ENCODE data around the gene RMC1.
"Not testable (repeated sequence)": the region's sequence is repeated elsewhere in the genome, so short reads cannot be mapped to it uniquely, and the experiment has no call there.

The RMC1 gene

DNA sequence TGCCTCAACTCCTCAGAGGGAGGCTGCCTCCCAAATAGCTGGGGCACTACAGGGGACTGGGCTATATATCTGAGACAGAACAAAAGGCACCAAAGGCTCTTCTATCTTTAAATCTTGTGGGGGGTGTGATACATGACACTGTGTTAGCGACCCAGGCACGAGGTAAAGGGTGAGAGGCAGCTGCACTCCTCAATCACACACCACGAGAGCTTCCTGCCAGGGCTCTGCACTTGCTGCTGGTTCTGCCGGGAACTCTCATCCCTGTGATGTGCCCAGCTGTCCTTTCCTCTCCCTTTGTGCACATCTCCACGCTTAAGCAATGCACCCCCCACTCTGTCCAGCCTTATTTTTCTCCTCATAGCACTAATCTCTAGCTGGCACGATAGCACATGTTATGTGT, 50.6 kb downstream of the RMC1 start:
- peaks cover 9% of the 10 kb centered on the region; the same call in 1 of the 2 replicates for H3K36me3 ChIP-seq (ENCODE audit: low read length)

GRCh38 chr18:23556145-23556780, 53.0 kb downstream of the RMC1 start:
- H3K4me3 ChIP-seq (ENCODE audit: insufficient read depth, low read length, poor library complexity, severe bottlenecking): no peak overlapping the region
- H3K36me3 ChIP-seq (ENCODE audit: low read length): peaks cover 14% of the 10 kb centered on the region; the same call in 1 of the 2 replicates
- H3K27me3 ChIP-seq (ENCODE audit: low read length): no peaks in the 10 kb centered on the region

More for the DNA sequence above, 50.6 kb downstream of the RMC1 start:
- Histone ChIP-seq H4K20me1 (ENCODE audit: low read depth, low read length) (no peaks in the 10 kb centered on the region), H3K79me2 (ENCODE audit: insufficient read depth, low read length) (no peaks in the 10 kb centered on the region), H2AFZ (ENCODE audit: low read depth, low read length, severe bottlenecking) (no peak overlapping the region), H3F3A (ENCODE audit: insufficient read depth) (no peaks in the 10 kb centered on the region), H3K4me3 (ENCODE audit: insufficient read depth, low read length, poor library complexity, severe bottlenecking) (no peak overlapping the region), H3K4me2 (ENCODE audit: low read depth, low read length, poor library complexity, severe bottlenecking) (no peak overlapping the region), H3K9ac (ENCODE audit: low read length) (no peak overlapping the region), H3K9me2 (replicated peaks; ENCODE audit: insufficient read depth, low read length) (no peaks in the 10 kb centered on the region), H3K9me3 (ENCODE audit: insufficient read depth, low read length) (no peaks in the 10 kb centered on the region), H3K27me3 (ENCODE audit: low read length) (no peaks in the 10 kb centered on the region), H3K27ac (ENCODE audit: low read depth, low read length) (no peak overlapping the region)
- TF ChIP-seq CTCF (IDR thresholded peaks at IDR 0.05; ENCODE audit: insufficient read depth, low read length, poor library complexity, severe bottlenecking) (no peak), EZH2phosphoT487 (conservative IDR thresholded peaks at IDR 0.05; ENCODE audit: low read length) (no peak)

GRCh38 chr18:23557511-23557910, 54.2 kb downstream of the RMC1 start:
- H3K36me3 ChIP-seq (ENCODE audit: low read length): peaks cover 15% of the 10 kb centered on the region; the same call in 1 of the 2 replicates
- H3K79me2 ChIP-seq (ENCODE audit: insufficient read depth, low read length); H3K9me3 ChIP-seq (ENCODE audit: insufficient read depth, low read length); H3F3A ChIP-seq (ENCODE audit: insufficient read depth); H3K27me3 ChIP-seq (ENCODE audit: low read length); H3K4me2 ChIP-seq (ENCODE audit: low read depth, low read length, poor library complexity, severe bottlenecking); H3K9me2 ChIP-seq (replicated peaks; ENCODE audit: insufficient read depth, low read length); H3K9ac ChIP-seq (ENCODE audit: low read length); H4K20me1 ChIP-seq (ENCODE audit: low read depth, low read length); H3K4me3 ChIP-seq (ENCODE audit: insufficient read depth, low read length, poor library complexity, severe bottlenecking); H3K27ac ChIP-seq (ENCODE audit: low read depth, low read length); H2AFZ ChIP-seq (ENCODE audit: low read depth, low read length, severe bottlenecking): not testable (repeated sequence)

More at GRCh38 chr18:23556145-23556780, 53.0 kb downstream of the RMC1 start:
- no peak overlapping the region for H2AFZ ChIP-seq (ENCODE audit: low read depth, low read length, severe bottlenecking)
- no peak overlapping the region for H3K9ac ChIP-seq (ENCODE audit: low read length)
- no peaks in the 10 kb centered on the region for H3K79me2 ChIP-seq (ENCODE audit: insufficient read depth, low read length)
- H3K4me2 ChIP-seq (ENCODE audit: low read depth, low read length, poor library complexity, severe bottlenecking): no peak overlapping the region
- H3K9me3 ChIP-seq (ENCODE audit: insufficient read depth, low read length): no peaks in the 10 kb centered on the region
- no peak overlapping the region for H3K27ac ChIP-seq (ENCODE audit: low read depth, low read length)
- TF ChIP-seq CTCF (IDR thresholded peaks at IDR 0.05; ENCODE audit: insufficient read depth, low read length, poor library complexity, severe bottlenecking): no peak
- TF ChIP-seq EZH2phosphoT487 (conservative IDR thresholded peaks at IDR 0.05; ENCODE audit: low read length): no peak
- H3K9me2 ChIP-seq (replicated peaks; ENCODE audit: insufficient read depth, low read length): no peaks in the 10 kb centered on the region
- no peaks in the 10 kb centered on the region for H4K20me1 ChIP-seq (ENCODE audit: low read depth, low read length)
- no peaks in the 10 kb centered on the region for H3F3A ChIP-seq (ENCODE audit: insufficient read depth)

GRCh38 chr18:23560186-23560585, 56.9 kb downstream of the RMC1 start:
- Histone ChIP-seq H3K9me2 (replicated peaks; ENCODE audit: insufficient read depth, low read length) (no peaks in the 10 kb centered on the region), H4K20me1 (ENCODE audit: low read depth, low read length) (no peaks in the 10 kb centered on the region), H3K9me3 (ENCODE audit: insufficient read depth, low read length) (no peaks in the 10 kb centered on the region), H3K9ac (ENCODE audit: low read length) (no peak overlapping the region), H2AFZ (ENCODE audit: low read depth, low read length, severe bottlenecking) (no peak overlapping the region), H3K27me3 (ENCODE audit: low read length) (no peaks in the 10 kb centered on the region), H3K27ac (ENCODE audit: low read depth, low read length) (no peak overlapping the region), H3K4me3 (ENCODE audit: insufficient read depth, low read length, poor library complexity, severe bottlenecking) (no peak overlapping the region), H3K36me3 (ENCODE audit: low read length) (peaks cover 27% of the 10 kb centered on the region), H3F3A (ENCODE audit: insufficient read depth) (no peaks in the 10 kb centered on the region), H3K79me2 (ENCODE audit: insufficient read depth, low read length) (no peaks in the 10 kb centered on the region), H3K4me2 (ENCODE audit: low read depth, low read length, poor library complexity, severe bottlenecking) (no peak overlapping the region)
- TF ChIP-seq EZH2phosphoT487 (conservative IDR thresholded peaks at IDR 0.05; ENCODE audit: low read length): no peak
- TF ChIP-seq CTCF (IDR thresholded peaks at IDR 0.05; ENCODE audit: insufficient read depth, low read length, poor library complexity, severe bottlenecking): no peak
